HepG2 (cell line): ENCODE measurements around the gene VGF. TPM values are rescaled to one million over a fixed set of nuclear protein-coding genes. Genes with fewer than 3 reads are reported as not detected.

Experiments
- ATF5 ChIP-seq: sonication (generic); formaldehyde crosslinking; IDR thresholded peaks from 2 replicates; pipeline ENCODE4 v1.4.0; 2020; ENCODE audit warnings: mild to moderate bottlenecking, low read depth, missing genetic modification reagents
- DMTF1 ChIP-seq: sonication (generic); formaldehyde crosslinking; IDR thresholded peaks from 2 replicates; pipeline ENCODE4 v1.4.0; 2020; ENCODE audit warnings: mild to moderate bottlenecking, missing genetic modification reagents
- FOXA1 ChIP-seq, 2 experiments: fragments of 450-650 bp in 1 of 2; sonication (generic) in 1 of 2; formaldehyde crosslinking in 1 of 2; IDR thresholded peaks; 2 replicates each; pipeline versions ENCODE4 v1.4.0 to v1.6.1; 2016 to 2020; ENCODE audit warnings: missing genetic modification reagents in 1 of 2
- HES4 ChIP-seq: sonication (generic); formaldehyde crosslinking; IDR thresholded peaks from 2 replicates; pipeline ENCODE4 v1.9.0; 2021; ENCODE audit warnings: mild to moderate bottlenecking, missing genetic modification reagents, borderline replicate concordance
- HNRNPK ChIP-seq: fragments of 200-400 bp; formaldehyde crosslinking; IDR thresholded peaks from 2 replicates; pipeline ENCODE4 v1.6.1; 2018; ENCODE audit warnings: low read length, low read depth, moderate library complexity, mild to moderate bottlenecking; ENCODE audit not compliant: poor library complexity, severe bottlenecking
- NFAT5 ChIP-seq: sonication (generic); formaldehyde crosslinking; IDR thresholded peaks from 2 replicates; pipeline ENCODE4 v1.4.0; 2020; ENCODE audit warnings: missing genetic modification reagents
- NFATC3 ChIP-seq: sonication (generic); formaldehyde crosslinking; IDR thresholded peaks from 2 replicates; pipeline ENCODE4 v1.5.1; 2020; ENCODE audit warnings: mild to moderate bottlenecking, missing genetic modification reagents
- PRDM15 ChIP-seq: sonication (generic); formaldehyde crosslinking; IDR thresholded peaks from 2 replicates; pipeline ENCODE4 v1.4.0; 2020; ENCODE audit warnings: missing genetic modification reagents
- RXRA ChIP-seq: sonication (generic); formaldehyde crosslinking; IDR thresholded peaks from 2 replicates; pipeline ENCODE4 v1.5.1; 2020; ENCODE audit warnings: missing genetic modification reagents
- TBX3 ChIP-seq: fragments of 450-650 bp; IDR thresholded peaks from 2 replicates; pipeline ENCODE4 v1.6.1; 2017; ENCODE audit warnings: antibody characterized with exemption, mild to moderate bottlenecking, inconsistent platforms, borderline replicate concordance
- ZMYM4 ChIP-seq: sonication (generic); formaldehyde crosslinking; IDR thresholded peaks from 2 replicates; pipeline ENCODE4 v1.8.1; 2023; ENCODE audit warnings: mild to moderate bottlenecking, missing genetic modification reagents
- ZNF512B ChIP-seq: sonication (generic); formaldehyde crosslinking; IDR thresholded peaks from 2 replicates; pipeline ENCODE4 v1.5.1; 2020; ENCODE audit warnings: missing genetic modification reagents, mild to moderate bottlenecking, borderline replicate concordance
- polyA plus RNA-seq, 8 experiments: library from polyadenylated mRNA; depleted of rRNA in 3 of 8; stranded (reverse) in 7 of 8; unstranded in 1 of 8; fragments of >200 nt; fragmentation: Illumina TruSeq in 4 of 8; extraction: Trizol in 4 of 8; gene quantifications; 2 replicates each; pipeline versions ENCODE4 v1.2.1 to v1.2.3, GENCODE V29; 2011 to 2016; ENCODE audit warnings: low read depth in 4 of 8, missing spikeins in 1 of 8, mixed read lengths in 1 of 8; ENCODE audit not compliant: insufficient read depth in 1 of 8
- total RNA-seq, 5 experiments: library from RNA; depleted of rRNA; stranded (reverse); fragments of >200 nt; fragmentation: Illumina TruSeq; extraction: Trizol; gene quantifications; 2 replicates each; pipeline ENCODE4 v1.2.3, GENCODE V29; 2016; ENCODE audit warnings: low read depth in 1 of 5

Gene VGF
- total and polyA plus RNA-seq, 2 of the 13 experiments (the other 11 are each of a cell fraction or from before 2014, with no cell fraction given): 0.12 to 0.46 TPM

GRCh38 chr7:101122933-101123702, 42.3 kb downstream of the VGF start (continued):
- TF ChIP-seq ZMYM4 (CRISPR knock-in tag) (peak; percentile 45), PRDM15 (CRISPR knock-in tag) (no peak), RXRA (peak; percentile 48; the same call in 1 of the 2 replicates), DMTF1 (CRISPR knock-in tag) (no peak), ATF5 (CRISPR knock-in tag) (0 out of 2 replicates have a peak, but pooled peaks have one; percentile 71), HNRNPK (no peak), FOXA1 (IDR thresholded peaks at IDR 0.05) (no peak), FOXA1 (CRISPR knock-in tag; IDR thresholded peaks at IDR 0.05) (0 out of 2 replicates have a peak, but pooled peaks have one; percentile 31), NFATC3 (CRISPR knock-in tag) (no peak), ZNF512B (CRISPR knock-in tag) (no peak), HES4 (no peak), NFAT5 (CRISPR knock-in tag) (no peak), TBX3 (no peak)
